ENCODE measurements around the gene CDKL5.

Gene CDKL5

DNA sequence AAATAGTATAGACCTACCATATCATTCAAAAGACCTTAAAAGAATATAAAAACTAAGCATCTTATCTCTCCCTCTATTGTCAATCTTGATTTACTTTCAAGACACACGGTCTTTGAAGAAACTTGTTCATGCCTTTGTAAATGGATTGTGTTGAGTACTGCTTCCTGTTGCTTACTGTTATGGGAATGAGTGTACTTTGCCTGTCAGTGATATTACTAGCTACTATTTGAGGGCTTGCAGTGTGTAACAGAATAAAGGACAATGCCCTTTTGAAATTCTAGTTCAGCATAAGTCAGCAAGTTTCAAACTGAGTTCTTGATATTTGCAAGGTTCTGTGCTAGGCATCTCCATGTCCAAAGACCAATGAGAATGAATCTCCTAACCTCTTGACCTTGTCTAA, 36.0 kb downstream of the CDKL5 start:
- no peak for DNase-seq

DNA sequence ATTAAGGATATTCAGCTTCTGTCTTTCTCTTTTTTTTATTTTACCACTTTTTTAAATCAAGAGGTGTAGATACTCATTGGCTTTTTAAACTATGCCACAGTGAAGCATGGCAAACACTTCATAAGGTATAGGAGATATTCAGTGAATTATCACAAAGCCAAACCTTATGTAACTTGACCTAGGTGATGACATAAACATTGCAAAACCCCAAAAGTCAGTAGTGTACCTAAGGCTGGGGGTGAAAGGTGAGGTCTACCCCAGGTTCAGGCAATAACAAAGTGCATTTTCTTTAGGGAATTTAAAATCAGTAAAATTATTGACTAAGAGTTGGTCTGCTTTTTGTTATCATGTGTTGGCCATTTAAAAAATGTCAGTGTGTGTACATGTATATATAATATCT, 39.1 kb downstream of the CDKL5 start:
- DNase-seq: no peak

DNA sequence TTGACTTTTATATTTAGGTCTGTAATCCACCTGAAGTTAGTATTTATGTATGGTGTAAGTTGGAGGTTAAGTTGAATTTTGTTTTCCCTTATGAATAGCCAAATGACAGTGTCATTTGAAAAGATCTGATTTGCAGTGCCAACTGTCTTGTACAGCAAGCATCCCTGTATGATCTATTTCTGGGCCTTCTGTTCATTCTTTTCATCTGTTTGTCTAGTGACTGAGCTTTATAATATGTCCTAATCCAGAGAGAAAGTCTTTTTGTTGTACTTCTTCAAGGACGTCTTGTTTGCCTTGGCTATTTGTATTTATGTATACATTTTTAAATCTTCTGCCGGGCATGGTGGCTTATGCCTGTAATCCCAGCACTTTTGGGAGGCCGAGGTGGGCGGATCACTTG, 39.6 kb downstream of the CDKL5 start:
- no peak for DNase-seq

DNA sequence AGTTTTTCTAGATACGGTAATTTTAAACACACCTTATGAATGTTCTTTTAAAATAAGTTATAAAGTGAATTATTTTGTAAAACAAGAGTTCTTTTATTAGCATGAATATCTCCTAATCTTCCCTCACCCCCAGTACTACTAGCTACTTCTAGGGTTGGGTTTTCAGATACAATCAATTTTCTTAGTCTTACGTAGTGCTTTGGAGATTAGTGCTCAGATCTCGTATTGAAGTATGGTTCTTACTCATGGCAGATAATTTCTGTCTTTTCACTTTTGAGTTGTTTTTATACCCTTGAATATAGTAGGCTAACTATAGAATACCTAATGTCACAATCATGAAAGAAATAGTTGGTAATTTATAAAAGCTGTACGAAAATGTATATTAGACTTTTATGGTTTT, 43.2 kb downstream of the CDKL5 start:
- DNase-seq: no peak

DNA sequence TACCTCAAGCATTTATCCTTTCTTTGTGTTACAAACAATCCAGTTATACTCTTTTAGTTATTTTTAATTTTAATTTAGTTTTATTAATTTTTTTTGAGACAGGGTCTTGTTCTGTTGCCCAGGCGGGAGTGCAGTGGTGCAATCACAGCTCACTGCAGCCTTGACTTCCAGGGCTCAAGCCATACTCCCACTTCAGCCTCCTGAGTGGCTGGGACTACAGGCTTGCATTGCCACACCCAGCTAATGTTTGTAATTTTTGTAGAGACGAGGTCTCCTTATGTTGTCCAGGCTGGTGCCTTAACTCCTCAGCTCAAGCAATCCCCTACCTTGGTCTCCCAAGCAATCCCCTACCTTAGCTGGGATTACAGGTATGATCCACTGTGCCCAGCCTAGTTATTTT, 45.9 kb downstream of the CDKL5 start:
- no peak for DNase-seq

DNA sequence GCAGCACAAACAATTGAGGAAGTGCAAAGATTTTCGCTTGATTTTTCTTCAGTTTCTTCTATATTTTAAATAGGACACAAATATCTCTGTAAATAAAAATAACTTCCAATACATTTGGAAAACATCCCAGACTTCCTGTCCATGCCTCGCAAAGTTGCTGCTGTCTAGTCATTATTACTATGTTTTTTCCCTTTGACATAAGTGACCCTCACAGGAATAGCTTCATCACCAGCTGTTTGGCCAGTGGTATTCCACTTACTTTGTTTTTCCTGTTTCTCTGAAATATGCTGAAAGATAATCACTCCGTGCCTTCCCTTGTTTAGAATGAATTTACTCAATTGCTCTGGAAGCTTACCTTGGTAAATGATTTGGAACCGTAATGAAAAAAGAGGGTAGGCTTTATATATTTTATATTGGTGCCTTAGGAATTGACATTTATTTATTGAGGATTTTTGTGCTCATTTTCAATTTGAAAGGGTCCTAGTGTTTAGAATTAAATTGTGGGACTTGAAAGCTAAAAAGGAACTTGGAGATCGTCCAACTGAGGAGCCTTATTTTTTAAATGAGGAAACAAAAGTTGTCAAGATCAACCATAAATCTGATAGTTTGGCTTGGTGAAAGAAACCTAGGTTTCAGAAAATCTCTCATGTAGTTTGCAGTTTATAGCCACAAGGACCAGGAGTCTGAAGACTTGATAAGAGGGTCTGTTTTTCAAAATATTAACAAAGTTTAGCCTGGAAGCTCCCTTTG, 65.6 kb downstream of the CDKL5 start:
- DNase-seq: no peak

DNA sequence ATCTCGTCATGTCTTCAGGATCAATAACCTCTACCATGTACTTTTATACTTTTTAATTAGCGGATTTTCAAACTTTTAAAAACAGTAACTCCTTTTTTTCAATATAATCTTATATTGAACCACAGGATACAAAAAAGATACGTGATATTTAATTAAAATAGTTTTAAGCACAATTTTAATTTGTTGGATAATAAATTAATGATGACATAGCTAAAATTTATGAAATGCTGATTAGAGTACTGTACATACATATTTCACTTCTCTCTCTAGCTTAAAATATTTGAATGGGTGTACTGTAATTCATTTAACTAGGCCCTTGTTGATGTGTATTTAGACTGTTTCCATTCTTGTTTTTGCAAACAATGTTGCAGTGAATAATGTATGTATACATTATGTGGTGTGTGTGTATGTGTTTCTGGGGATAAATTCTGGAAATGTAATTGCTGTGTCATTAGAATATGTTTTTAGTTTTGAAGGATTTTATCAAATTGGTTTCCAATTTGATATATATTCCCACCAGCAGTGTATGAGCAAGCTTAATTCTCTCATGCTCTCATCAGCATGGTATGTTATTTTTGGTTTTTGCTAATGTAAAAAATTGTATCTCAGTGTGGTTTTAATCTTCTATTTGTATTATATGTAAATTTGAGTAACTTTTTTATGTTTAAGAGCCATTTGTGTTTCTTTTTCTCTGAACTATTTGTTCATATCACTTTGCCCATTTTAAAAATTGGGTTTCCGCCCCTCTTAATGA, 66.4 kb downstream of the CDKL5 start:
- no peak for DNase-seq

DNA sequence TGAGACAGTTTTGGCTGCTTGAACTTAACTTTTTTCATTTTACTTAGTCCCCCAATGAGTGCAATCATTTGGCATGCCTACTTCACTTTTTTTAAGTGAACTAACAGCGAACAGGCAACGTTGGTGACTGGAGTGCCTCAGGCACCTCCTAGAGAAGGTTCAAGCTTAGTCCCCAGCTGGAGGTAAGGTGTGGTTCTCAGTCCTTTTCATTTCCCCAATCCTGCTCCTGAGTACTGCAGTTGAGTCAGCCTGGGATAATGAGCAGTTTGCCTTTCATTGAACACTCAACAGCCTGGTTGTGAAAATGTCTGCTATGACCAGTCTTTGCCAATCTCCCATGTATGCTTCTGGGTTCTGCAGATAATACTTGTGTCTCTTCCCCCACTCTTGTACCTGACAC, 109.5 kb downstream of the CDKL5 start:
- no peak for DNase-seq

DNA sequence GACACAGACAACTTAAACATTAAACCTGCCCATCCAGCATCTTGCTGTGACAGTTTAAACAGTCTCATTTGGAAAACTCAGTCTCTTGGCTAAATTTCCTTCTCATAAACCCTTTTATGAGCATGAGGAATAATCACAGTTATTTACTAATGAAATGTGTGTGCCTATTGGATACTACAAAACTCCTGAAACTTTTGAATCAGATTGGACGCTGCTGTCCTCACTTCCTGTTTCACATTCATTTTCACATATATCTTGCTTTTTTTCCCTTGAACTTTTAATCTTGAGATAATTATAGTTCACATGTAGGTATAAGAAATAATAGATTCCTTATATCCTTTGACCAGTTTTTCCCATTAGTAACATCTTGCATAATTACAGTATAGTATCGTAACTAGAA, 111.7 kb downstream of the CDKL5 start:
- no peak for DNase-seq

DNA sequence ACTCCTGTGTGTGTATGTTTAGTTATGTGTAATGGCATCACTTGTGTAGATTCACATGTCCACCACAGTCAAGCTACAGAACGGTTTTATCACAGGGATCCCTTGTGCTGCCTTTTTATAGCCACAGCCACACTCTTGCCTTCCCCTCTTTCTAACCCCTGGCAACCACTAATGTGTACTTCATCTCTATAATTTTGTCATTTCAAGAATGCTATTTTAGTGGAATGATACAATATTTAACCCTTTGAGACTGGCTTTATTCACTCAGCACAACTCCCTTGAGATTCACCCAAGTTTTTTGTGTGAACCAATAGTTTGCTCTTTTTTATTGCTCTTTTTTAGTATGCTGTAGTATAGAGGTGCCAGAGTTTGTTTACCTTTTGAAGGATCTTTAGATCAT, 112.1 kb downstream of the CDKL5 start:
- DNase-seq: no peak

DNA sequence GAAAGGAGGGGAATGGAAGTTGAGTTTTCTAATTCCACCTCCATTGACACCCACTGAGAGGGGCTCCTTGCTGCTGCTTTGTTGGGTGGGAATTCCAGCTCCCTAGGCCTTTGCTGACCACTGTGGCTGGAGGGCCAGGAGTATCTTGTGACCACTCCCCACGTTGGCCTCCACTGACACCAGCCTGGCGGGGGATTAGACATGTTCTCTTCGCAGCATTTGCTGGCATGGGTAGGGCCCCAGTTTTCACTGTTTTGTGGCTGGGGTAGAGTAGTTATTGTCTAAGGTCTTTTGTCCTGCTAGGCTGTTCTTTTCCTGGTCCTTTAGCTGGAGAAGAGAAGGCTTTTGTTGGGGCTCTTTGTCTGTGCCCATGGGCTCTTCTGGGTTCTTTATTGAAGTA, 116.7 kb downstream of the CDKL5 start:
- DNase-seq: no peak

DNA sequence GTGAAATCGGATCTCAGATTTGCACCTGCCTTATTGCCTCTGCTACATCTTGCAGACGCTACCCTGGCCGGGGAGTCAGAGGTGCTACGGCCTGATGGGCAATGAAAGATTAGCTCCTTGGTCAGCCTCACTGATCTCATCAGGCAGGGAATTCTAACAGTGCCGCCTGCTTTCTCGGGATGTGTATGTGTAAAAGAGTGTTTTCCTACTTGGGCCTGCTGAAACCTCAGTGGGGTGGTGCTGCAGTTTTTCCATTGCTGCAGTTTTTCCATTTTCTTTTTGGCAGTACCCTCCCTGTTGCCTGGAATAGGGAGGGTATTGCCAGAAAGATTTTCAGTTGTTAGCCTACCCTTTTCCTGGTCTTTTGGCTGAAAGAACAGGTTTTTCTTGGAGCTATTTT, 117.5 kb downstream of the CDKL5 start:
- DNase-seq: no peak

DNA sequence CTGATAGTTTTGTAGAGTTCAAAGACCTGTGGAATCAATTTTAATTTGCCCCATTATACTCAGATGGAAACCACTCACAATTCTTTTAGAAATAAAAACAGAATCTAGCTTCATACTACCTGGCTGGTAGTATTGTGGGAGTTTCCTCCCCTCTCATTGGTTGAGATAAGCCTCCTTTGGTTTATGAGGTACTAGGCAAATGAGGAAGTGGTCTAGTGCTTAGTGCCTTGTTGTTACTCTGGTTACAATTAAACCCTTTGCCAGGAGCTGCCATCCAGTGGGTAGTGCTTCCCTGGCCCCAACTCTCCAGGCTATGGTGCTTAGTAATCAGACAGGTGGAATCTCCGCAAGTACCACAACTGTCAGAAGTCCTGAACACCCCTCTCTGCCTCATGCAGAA, 118.3 kb downstream of the CDKL5 start:
- no peak for DNase-seq

DNA sequence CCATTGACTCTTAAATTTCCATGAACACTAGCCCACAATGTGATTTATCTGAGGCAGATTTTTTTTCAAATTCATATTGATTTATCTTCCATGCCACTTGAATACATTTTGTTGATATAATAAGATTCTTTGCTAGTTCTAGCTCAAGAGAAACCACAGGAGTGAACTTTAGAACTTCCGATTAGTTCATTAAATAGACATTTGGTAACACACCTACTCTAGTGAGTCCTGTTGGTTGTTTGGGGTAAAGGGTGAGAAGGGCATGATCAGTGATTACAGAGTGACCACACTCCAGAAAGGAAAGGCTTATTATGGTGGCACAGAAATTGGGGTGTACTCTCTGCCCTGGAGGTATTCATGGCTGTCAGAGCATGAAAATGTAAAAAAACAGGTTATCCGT, 120.4 kb downstream of the CDKL5 start:
- no peak for DNase-seq

DNA sequence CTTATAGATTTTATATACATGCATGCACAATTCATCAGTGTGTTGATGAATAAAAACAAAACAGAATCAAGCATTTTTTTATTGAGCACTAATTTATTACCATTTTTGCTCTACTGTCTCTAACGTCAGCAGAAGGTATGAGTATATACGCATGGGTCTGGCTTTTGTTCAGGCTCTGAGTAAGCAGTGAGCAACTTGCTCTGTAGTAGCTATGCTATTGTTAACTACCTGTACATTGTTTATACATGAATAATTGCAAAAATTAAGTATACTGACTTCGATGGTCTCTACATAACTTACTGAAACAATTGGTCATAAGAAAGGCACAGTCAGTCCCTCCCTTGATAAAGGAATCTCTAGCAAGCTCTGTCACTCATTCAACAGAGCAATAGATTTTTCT, 123.6 kb downstream of the CDKL5 start:
- no peak for DNase-seq

DNA sequence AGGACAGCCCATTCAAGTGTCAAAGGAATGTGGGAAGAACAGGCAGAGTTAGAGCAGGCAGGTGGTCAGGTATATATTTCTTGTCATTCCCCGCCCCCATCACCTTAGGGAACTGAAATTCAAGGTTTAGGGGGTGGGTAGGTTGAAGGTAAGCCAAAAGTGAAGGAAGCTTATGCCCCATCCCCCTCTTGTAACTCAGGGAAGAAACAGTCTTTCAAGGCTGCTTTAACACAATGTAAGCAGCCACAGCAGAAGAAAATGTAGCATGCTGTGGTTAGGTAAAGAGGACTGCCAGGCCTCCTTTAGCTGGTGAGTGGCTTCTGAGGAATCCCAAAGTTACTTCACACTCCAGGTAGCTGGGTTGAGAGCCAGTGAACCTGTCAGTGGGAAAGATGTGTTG, 124.2 kb downstream of the CDKL5 start:
- no peak for DNase-seq

DNA sequence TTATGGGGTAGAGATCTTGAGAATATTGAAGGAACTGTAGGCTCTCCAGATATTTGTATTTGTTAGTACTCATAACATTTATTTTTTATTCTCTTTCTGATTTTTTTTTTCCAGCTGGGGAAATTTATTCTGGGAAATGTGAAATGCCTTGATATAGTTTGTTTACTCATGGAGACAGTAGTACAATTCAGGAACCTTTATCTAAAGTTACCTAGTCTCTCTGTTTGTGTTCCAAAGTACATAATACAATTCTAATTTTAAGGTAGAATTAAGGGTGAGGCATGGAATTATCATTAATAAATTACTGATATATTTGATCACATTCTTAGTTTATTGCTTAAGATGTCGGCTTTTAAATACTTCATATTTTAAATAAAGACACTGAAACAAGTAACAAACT, 132.5 kb downstream of the CDKL5 start:
- no peak for DNase-seq

DNA sequence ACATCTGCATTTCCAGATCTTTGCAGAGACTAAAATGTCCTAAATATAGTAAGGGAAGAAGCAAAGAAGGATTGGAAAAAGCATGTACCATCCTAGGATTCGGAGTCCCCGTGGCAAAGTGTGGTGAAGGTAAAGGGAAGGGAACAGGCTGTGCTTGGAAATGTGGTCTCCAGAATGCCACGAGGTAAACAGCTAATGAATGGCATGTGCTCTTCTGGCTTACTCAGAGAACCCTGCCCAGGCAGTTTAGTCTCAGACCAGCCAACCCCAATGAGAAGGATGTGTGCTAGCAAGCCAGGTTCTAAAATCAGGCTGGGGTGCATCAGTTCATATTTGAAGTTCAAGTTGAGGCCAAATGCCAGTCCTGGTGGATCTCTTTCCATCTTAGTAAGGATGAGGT, 133.4 kb downstream of the CDKL5 start:
- no peak for DNase-seq

DNA sequence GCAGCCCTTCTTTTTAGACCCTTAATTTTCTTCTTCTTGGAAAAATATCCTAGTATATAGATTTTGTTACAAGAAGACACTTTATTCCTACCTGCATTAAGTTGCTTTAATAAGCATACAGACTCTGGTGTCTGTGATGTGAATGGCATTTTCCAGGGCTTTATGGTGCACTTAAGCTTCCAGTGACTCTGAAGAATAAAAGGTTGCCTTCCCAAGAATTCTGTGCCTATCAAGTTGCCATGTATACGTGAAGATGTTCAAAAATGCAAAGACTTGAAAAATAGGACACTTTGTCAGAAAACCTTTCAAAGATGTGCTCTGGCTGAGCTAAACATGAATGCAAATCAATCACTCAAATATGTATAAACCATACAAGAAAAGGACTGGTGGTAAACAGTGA, 135.6 kb downstream of the CDKL5 start:
- DNase-seq: no peak

DNA sequence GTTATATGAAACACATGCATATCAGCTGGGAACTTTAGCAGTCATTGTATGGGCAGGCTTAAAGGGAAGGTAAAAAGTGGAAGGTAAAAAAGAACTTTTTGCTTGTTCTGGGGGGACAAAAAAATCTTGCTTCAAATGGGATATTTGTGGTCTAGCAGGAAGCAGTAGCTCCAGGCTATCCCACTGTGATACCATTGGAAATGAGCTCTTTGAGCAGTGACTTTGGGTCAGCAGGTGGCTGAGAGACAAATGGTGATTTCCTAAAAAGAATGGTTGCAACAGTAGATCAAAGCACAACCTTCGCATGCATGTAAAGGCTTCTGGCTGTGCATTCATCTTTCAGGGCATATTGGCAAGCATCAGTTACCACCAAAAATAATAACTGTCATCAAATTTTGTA, 140.3 kb downstream of the CDKL5 start:
- no peak for DNase-seq

DNA sequence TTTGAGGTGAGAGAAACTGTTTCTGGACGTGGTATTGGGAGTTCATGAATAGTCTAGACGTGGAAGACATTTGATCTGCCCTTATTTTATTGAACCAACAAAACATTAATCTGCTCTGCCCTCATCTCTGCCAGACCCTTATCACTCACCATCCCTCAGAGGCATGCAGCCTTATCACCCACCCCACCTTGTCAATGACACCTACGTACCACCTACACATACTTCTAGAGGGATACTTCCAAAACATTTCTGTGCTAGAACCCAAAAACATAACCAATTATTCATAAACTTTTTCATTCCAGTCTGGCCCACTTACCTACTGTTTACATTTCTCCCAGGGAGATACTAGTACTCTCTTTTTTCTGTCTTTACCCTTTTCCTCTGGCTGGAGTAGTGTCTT, 141.3 kb downstream of the CDKL5 start:
- DNase-seq: no peak

DNA sequence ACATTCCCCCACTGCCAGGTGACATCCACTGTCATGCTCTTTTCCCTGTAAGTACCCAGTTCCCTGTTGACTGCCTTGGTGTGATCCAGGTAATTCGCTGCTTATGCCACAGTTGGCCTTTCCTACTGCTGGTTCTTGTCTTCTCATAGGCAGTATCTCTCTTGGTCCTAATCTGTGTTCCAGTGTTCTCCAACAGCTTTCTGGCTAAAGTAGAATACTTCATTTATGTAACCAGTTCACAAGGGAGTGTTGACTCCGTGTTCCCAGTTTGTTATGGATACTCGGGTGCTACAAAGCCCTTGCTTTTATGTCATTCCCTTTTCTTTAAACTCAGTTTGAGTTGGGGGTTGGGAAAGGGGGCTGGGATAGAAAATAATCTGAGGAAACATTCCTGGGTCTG, 148.1 kb downstream of the CDKL5 start:
- DNase-seq: no peak

DNA sequence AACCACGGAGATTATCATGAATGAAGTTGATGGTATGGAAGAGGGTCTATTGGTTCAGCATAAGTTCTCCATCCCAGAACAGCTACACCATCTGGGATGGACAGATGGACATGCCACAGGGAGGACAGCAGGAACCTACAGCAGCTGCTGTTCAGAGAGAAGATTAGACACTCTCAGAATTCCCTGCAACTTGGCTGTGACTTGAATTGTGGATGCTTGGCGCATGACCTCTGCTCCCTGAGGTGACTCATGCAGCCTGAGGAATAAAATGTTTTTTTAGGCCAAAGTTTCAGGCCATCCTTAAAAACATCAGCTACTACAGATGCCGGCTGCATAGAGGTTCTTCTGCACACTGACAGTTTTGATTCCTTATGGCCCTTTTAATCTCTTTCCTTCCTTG, 149.2 kb downstream of the CDKL5 start:
- DNase-seq: no peak

DNA sequence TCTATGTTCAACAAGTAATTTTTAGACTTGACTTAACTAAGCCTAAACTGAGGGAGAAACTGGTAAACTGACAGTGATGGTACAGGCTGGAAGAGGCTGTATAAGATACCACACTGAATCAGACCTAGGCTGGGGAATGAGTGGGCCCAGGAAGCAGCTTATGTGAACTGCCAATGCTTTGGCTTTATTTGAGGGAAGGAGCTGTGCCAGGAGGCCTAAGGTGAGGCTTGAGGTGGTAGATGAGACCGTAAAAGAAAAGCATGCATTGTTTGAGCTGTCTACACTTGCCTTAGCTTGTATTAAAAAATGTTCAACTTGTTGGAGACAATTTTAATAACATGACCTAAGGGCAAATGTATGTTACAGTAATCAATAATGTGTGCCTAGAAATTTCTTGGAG, 150.3 kb downstream of the CDKL5 start:
- no peak for DNase-seq

DNA sequence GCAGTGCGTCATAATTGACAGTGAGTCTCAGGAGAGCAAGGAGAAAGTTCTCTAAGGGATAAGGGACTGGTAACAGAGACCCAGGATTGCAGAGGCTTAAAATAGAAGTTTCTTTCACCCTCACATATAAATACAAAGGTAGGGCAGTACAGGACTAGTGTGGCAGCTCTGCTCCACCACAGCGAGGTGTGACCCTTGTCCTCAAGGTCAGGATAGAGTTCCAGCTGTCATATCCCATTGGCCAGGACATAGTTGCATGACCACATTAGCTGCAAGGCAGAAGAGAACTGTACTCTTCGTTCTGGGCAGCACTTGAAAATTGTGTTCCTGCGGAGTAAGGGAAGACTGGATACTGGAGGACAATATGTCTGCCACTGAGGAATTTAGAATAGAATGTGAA, 152.0 kb downstream of the CDKL5 start:
- no peak for DNase-seq

Measured in GDM1 (cell line).